DMS53 treated with DMSO at 0.1 percent for 48 hours (cell line): ENCODE results near the gene CXXC5.

ENCODE experiments used
- DNase-seq: peaks from one replicate; lab custom pipeline; 2025; ENCODE audit not compliant: unreplicated experiment; lab: John Stamatoyannopoulos, UW

The CXXC5 gene

DNA sequence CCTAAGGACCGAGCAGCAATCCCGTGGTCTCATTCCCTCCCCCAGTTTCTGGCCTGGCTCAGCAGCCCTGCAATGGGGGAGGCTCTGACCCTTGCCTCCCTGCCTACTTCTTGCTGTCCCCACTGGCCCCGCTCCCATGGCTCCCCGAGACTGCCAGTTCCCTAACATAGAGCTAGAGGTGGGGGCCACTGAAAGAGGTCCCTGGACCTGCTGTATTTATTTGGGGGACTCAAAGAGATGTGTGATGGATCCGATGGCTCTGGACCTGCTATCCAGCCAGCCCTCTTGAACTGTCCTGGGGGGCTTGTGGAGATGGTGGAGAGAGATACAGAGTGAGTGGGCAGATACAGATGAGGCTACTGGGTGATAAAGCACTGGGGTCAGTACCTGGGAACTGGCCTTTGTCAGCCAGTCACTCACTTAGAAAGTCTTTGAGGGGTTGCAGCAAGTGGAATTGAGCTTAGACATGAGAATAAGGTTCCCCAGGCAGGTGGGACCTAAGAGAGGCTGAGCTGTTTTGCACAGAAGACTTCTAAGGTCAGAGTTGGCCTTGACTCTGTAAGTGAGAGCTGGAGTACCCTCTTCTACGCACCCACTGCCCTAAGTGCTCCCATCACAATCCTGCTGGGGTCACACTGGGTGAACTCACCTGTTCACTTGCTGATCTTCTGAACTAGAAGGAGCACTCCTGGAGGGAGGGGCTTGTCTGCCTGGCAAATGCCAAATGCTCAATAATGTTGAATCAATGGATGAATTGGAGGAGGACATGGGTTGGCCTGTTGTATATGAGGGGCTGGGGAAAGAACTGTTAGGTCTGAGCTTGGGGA lies 42.9 kb downstream of the CXXC5 start:
- no peak for DNase-seq

- DNase-seq: no peak
Measured at GRCh38 chr5:139692148-139692547, 44.0 kb downstream of the CXXC5 start.

DNA sequence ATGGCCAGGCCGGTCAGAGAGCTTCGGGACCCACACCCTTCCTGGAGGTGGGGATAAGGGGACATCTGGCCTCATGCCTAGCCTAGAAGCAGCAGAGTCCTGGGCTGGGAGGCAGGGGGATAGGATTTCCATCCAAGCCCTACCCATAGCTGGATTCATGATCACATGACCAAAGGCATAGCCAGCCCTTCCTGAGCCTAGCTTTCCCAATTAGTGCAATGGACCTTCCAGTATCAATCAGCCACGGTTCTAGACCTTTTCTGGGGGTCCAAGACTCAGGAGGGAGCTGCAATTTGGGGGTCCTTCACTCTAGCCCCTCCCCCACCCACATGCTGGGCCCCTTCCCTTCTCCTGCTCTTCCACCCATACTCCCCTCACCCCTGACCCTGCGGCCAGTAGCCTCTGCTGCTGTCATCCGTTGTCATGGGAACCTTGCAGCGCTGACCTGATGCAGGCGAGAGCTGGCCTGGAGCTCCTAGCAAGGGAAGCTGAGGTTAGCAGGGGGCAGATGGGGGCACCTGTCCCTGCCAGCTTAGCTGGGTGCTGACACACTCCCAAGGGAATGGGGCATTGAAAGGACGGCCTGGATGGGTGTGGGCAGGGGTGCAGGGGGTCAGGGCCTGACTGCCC lies 44.6 kb downstream of the CXXC5 start:
- DNase-seq: no peak

DNA sequence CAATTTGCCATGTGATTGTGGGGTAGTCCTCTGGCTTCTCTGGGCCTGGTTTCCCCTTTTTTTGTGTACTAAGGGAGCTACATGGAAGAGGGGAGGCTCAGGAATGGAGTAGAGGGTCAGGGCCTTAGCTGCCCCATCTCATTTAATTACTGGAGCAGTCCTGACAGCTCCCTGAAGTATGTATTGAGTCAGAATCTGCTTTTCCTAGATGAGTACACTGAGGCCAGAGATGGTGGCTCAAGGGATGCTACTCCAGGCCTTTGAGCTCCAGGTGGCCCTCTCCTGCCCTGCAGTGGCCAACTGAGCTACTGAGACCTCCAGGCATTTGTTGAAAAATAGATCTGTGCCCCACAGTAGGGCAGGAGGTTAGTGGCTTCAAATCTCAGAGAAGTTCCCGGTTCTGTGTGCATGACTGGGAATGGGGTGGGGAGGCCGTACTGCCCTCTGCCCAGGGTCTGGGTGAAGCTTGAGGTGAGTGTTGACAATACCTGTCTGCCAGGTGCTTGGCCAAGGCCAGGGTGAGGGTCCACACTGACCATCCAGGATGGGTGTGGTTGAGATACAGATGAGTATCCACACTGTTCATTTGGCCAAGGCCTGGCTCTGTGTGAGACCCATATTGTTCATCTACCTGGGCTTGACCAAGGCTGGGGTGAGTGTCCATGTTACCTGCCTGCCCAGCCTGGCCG lies 45.7 kb downstream of the CXXC5 start:
- DNase-seq: no peak

GRCh38 chr5:139694556-139695177 lies 46.5 kb downstream of the CXXC5 start:
- no peak for DNase-seq

- DNase-seq: no peak
Measured at GRCh38 chr5:139695178-139695573, 47.0 kb downstream of the CXXC5 start.

DNA sequence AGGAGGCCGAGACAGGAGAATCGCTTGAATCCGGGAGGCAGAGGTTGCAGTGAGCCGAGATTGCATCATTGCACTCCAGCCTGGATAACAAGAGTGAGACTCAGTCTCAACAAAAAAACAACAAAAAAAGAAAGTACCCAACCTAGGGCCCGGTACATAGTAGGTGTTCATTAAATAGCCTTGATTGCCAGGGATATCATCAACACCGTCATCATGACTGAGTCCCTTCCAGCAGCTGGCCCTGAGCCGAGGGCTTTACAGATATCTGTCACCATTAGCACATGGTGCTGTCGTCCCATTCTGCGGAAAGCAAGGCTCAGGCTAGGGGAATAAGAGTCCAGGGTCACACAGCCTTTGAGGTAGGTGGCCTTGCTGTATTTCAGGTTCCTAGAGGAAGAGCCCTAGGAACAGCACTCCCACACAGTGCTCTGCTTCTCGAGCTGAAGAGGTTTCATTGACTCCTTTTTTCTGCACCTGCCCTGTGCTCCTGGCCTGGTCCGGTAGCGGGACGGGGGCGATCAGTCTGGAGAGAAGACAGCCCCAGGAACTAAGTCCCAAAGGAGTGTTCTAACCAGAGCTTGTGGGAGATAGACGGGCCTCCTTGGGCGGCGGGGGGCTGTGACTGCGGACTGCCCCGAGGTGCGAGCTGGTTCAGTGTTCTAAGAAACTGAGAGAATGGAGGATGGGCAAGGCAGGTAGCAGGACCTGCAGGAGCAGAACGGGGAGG lies 48.2 kb downstream of the CXXC5 start:
- peak; percentile 34 for DNase-seq

DNA sequence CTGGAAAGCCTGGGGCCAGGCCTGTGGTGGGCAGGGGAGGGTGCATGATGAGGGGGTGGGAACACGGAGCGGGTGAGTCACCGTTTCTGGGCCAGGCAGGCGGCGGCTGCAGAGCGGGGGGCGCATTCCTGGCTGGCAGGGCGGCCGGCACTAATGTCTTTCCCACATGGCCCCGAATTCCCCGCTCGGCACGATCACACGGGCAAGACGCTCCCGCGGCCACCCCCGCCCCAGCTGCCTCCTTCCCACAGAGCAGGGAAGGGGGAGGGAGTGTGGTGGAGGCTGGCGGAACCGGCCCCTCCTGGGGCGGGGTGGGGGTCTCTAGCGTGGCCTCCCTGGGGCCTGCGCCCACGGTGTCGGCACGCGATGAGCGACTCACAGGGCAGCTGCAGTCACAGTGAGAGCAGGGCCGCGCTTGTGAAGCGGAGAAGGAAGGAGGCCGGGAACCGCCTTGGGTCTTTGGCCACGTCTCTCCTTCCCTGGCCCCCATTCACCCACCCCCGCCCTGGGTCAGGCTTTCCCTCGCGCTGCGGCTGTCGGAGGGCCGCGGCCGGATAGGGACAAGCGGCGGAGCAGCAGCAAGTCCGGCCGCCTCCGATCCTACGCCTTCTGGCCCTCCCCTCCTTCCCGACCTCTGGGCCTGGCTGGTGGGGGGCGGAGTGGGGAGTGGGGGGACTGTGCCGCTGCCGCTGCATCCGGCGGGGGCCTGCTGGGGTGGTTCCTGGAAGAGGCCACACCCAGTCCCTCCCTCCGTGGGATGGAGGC lies 48.9 kb downstream of the CXXC5 start:
- DNase-seq: no peak

- peak; percentile 24 for DNase-seq
Measured at GRCh38 chr5:139698490-139699146, 50.5 kb downstream of the CXXC5 start.

- no peak for DNase-seq
Measured at GRCh38 chr5:139699351-139699750, 51.2 kb downstream of the CXXC5 start.

GRCh38 chr5:139700711-139701055 lies 52.5 kb downstream of the CXXC5 start:
- DNase-seq: no peak

DNA sequence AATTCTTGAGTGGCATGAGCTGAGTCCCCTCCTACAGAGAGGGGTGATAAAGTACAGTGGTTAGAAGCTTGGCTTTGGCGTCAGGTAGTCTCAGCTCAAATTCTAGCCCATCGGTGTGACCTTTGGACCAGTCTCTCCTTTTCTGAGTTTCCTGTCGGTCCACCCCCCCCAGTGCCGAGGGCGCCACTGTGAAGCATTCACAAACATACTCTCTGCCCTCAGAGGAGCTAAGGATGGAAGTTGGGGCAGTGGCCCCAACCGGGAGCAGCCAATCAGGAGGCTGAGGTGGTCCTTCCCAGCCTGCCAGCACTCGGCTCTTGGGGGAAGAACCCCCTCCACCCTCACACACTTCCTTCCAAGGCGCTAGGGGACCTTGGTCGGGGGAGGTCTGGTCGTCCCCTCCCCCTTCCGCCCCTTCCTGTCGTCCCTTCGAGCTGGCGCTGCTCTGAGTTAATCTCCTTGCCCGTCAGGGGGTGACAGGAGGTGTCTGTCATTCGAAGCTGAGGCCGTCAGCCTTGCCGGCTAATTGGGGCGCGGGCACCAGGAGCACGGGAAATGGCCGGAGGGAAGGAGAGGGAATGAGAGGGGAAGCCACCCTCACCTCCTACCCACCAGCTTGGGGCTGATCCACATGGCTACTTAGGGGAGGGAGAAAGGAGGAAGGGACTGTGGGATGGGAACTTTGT lies 53.0 kb downstream of the CXXC5 start:
- peak; percentile 46 for DNase-seq

- no peak for DNase-seq
Measured at GRCh38 chr5:139702548-139702947, 54.4 kb downstream of the CXXC5 start.

- no peak for DNase-seq
Measured at GRCh38 chr5:139704748-139705147, 56.6 kb downstream of the CXXC5 start.

GRCh38 chr5:139705191-139705590 lies 57.0 kb downstream of the CXXC5 start:
- no peak for DNase-seq

DNA sequence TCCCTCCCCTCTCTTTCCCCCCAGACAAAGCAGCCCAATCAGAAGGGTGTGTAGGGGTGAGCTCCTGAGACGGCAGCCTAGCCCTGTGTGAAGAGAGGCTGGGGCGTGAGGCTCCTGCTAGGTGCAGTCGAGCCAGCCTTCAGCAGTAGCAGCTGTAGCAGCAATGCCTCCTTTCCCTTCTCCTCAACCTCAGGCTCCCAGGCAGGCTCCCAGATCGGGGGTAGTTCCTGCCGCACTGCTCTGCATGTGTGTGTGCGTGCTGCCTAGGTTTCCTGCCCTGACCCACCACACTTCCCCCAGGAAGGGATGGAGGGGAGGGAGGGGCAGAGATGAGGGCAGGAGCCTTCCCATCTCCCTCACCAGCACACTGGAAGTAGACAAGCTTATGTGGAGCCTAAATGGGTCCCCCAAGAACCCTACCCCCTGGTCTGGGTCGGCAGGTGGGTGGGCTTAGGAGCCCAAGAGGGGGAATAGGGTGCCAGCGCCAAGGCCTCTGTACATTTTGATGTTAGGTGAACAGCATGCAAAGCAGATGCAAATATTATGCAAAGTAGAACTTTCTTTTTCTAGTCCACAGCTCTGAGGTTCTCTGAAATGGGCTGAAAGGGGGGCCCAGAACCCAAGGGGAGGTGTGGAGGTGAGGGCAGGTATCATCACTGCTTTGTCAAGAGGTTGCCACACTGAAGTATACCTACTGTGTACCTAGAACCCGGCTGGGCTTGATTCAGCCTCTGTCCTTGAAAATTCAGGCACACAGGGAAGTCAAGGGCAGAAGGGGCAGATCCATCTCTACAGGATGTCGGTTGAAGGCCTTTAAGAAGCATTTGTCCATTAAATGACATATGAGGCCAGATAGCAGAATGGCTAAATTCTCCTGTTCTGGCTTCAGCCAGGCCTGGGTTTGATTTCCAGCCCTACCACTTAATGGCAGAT lies 57.8 kb downstream of the CXXC5 start:
- no peak for DNase-seq

GRCh38 chr5:139707445-139708003 lies 59.4 kb downstream of the CXXC5 start:
- no peak for DNase-seq

GRCh38 chr5:139708434-139708861 lies 60.3 kb downstream of the CXXC5 start:
- DNase-seq: no peak
